Embryonic facial prominence (tissue), 1 donor: ENCODE measurements around the gene SPZ1.
"Not testable (repeated sequence)": the region's sequence is repeated elsewhere in the genome, so short reads cannot be mapped to it uniquely, and the experiment has no call there.

Experiments
- DNase-seq: peaks from one replicate; pipeline ENCODE4 v3.0.0-alpha.2; 2016; ENCODE audit errors: extremely low spot score

SPZ1 gene

GRCh38 chr5:80339116-80339515, 19.3 kb downstream of the SPZ1 start:
- no peak for DNase-seq

GRCh38 chr5:80341016-80341775, 21.4 kb downstream of the SPZ1 start:
- DNase-seq: no peak

DNA sequence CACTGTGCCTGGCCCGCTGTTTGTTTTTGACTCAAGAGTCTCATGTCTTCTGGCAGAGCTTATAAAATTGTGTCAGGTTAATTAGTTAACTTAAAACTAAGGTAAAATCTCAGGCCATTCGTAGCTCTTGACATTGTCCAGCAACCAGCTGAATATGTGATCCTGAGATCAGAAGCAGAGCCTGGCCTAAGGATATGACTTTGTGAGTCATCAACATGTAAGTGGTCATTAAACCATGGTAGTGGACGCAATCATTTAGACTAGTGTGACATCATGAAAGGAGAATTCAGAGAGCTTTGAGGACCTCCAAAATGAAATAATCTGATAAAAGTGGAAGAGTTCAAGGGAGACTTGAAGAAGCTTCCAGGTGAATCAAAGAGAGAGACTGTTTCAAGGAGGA, 23.3 kb downstream of the SPZ1 start:
- DNase-seq: no peak

GRCh38 chr5:80346055-80346454, 26.3 kb downstream of the SPZ1 start:
- no peak for DNase-seq

GRCh38 chr5:80348171-80348570, 28.4 kb downstream of the SPZ1 start:
- no peak for DNase-seq

DNA sequence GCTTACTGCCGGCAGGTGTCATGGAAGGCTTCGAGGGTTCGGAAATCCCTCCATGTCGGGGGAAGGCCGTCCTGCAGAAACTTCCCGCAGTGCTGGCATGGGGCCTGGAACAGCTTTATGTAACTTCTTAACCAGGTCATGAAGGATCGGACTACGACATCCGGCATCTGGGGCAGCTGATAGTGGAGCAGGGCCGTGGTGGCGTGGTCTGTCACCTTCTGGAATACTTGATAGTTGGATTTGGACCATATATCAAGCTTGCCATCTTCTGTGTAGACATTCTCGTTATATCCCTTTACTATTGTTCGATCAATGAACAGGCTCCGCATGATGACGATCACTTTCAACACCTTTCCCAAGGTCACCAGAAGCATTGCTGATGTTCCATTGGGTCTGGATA, 31.2 kb downstream of the SPZ1 start:
- DNase-seq: not testable (repeated sequence)

- DNase-seq: no peak
These were observed 35.9 kb downstream of the SPZ1 start for GRCh38 chr5:80355686-80356085.

DNA sequence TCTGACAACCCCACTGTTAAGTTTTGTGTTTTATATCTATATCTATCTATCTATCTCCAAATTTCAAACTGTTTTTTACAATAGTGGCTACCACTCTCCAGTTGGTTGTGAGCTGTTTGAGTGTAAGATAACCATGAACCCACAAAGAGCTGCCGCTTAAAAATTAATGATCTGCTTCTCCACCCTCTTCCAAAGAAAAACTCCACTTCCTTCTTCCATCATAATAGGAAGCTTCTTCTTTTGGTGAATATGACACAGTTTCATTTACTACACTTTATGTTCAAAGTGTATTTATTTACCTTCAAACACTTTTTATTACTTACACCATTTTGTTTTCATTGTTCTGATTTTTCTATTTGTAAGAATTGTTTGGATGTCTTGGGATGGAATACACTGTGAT, 37.9 kb downstream of the SPZ1 start:
- no peak for DNase-seq

DNA sequence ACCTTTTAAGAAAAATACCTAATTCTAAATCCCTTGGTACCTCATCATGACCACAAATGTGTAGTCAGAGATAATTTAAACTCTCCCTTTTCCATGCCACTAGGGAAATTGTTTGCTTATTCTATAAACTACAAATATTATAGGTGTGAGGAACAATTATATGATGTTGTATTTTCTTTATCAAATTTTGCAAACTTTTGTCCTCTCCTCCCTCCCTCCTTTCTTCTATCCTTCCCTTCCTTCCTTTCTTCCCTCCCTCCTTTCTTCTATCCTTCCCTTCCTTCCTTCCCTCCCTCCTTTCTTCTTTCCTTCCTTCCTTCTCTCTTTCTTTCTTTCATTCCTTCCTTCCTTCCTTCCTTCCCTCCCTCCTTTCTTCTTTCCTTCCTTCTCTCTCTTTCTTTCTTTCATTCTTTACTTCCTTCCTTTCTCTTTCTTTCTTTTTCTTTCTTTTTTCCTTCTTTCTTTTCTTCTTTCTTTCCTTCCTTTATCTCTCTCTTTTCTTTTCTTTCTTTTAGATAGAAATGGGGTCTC, 41.2 kb downstream of the SPZ1 start:
- no peak for DNase-seq

- no peak for DNase-seq
These were observed 45.1 kb downstream of the SPZ1 start for GRCh38 chr5:80364892-80365291.

DNA sequence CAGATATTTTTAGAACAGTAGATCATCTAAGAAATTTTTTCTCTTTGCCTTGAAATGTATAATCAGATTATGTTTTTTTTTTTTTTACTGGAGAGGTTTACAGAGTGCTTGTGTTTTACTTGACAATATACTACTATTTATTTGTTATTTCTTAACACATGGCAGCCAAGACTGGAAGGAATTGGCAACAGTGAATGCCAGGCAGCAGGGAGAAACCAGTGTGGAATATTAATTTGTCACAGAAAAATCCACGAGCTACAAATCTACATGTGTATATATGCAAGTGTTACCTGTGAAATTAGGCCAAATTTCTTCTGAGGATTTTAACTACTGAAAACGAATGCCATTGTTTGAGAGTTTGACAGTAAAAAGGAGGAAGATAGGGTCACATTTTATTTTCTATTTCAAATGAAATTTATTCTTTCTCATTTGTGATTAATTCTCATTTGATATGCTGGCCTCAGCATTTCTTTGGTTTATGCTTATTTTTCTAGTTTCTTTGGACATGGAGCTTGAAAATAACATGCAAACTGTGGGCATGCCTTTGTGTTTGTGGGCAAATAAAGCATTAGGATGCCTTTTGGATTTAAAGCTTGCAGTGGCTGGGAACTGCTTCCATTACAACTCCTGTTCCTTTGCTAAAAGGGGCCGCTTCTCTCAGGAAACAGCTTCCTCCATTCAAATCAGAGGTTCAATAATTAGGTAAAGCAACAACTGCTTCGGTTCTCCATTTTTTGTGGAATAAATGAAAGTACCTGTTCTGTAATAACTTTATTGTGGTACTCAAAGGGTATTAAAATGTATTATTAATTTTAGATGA, 49.1 kb downstream of the SPZ1 start:
- DNase-seq: no peak

DNA sequence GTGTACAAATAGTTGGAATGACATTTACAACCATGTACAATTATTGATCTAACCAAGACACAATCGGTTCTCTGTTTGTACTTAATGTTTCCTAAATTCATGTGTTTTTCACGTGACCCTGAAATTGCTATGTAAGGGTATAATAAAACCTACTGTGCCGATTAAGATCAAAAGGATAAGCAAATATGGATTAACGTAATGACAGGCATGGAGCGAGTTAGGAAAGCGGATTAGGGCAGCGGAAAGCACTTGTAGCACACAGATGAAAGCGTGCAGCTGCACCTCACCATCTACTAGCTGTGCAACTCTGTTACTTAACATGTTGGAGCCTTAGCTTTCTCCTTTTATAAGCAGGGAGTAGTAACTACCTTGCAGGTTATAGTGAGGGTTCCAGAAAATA, 49.7 kb downstream of the SPZ1 start:
- no peak for DNase-seq

DNA sequence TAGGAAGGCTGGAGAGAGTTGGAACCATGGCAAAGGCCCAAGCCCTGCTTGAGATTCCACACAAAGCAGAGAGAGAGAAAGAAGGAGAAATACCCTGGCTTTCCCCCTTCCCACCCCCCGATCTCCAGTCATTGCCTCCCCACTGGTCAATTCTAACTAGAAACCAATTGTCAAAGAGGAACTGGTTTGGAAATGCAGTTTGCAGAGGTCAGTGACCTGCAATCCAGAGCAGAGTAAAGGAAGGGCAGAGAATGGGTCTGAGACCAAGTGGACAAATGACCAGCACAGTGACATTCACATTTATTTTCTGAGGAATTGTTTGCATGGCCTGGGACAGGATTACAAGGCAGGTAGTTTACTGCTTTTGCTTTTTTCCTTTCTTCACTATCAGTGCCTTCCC, 50.6 kb downstream of the SPZ1 start:
- no peak for DNase-seq
